ENCODE measurements around the gene LSM10.

GRCh38 chr1:36400514-36400824 lies 2.8 kb upstream of the LSM10 start:
- TF ChIP-seq POLR2A (IDR thresholded peaks at IDR 0.05; ENCODE audit: low read depth, low read length) (no peak), POLR2AphosphoS5 (IDR thresholded peaks at IDR 0.05; ENCODE audit: low read depth, low read length) (no peak), TAF1 (IDR thresholded peaks at IDR 0.05; ENCODE audit: low read depth, low read length) (no peak), SPI1 (IDR thresholded peaks at IDR 0.05; ENCODE audit: low read depth, low read length) (no peak), PAX5 (IDR thresholded peaks at IDR 0.05; ENCODE audit: insufficient read depth, low read length, severe bottlenecking) (no peak)
